IMR-90 (cell line): ENCODE results near the gene MRPS5.

Experiments used
- BHLHE40 ChIP-seq: fragments of 150-350 bp; IDR thresholded peaks from 2 replicates; pipeline ENCODE4 v1.6.1; 2016; ENCODE audit warnings: mild to moderate bottlenecking, low read depth, low read length
- CTCF ChIP-seq: conservative IDR thresholded peaks from 2 replicates; pipeline ENCODE4 v1.5.1; 2012; ENCODE audit warnings: mild to moderate bottlenecking, low read depth, low read length, improper control_type of control experiment
- MAZ ChIP-seq: IDR thresholded peaks from 2 replicates; pipeline ENCODE4 v1.6.1; 2012; ENCODE audit warnings: low read depth, mild to moderate bottlenecking, low read length, improper control_type of control experiment, moderate library complexity, borderline replicate concordance
- MXI1 ChIP-seq: IDR thresholded peaks from 2 replicates; pipeline ENCODE4 v1.6.1; 2012; ENCODE audit warnings: low read depth, mild to moderate bottlenecking, low read length, moderate library complexity, borderline replicate concordance
- POLR2A ChIP-seq: IDR thresholded peaks from 2 replicates; pipeline ENCODE4 v1.6.1; 2012; ENCODE audit warnings: mild to moderate bottlenecking, low read depth, low read length
- RCOR1 ChIP-seq: IDR thresholded peaks from 2 replicates; pipeline ENCODE4 v1.6.1; 2012; ENCODE audit warnings: mild to moderate bottlenecking, low read length, improper control_type of control experiment; ENCODE audit not compliant: insufficient replicate concordance
- RFX5 ChIP-seq: IDR thresholded peaks from 2 replicates; pipeline ENCODE4 v1.8.0; 2012; ENCODE audit warnings: low read depth, mild to moderate bottlenecking, low read length, moderate library complexity
- SMC3 ChIP-seq: fragments of 150-350 bp; IDR thresholded peaks from 2 replicates; pipeline ENCODE4 v1.6.1; 2016; ENCODE audit warnings: low read depth, mild to moderate bottlenecking, antibody characterized with exemption, low read length, moderate library complexity

GRCh38 chr2:95121407-95122196 is at the start of gene MRPS5:
- peak; percentile 24; the same call in 1 of the 2 replicates for TF ChIP-seq MAZ
- TF ChIP-seq CTCF = 0 out of 2 replicates have a peak, but pooled peaks have one; percentile 10
- TF ChIP-seq POLR2A = peak; percentile 58
- no peak; the same call in 1 of the 2 replicates for TF ChIP-seq BHLHE40
- no peak for TF ChIP-seq RCOR1
- no peak for TF ChIP-seq RFX5
- TF ChIP-seq SMC3 = no peak
- peak; percentile 84; the same call in 1 of the 2 replicates for TF ChIP-seq MXI1
